ENCODE measurements around the gene TMEM229B. TPM values are rescaled to one million over a fixed set of nuclear protein-coding genes. Genes with fewer than 3 reads are reported as not detected.

The TMEM229B gene
- total RNA-seq, 1 experiment from 2014 or later, result 0.71 TPM

GRCh38 chr14:67487332-67487731, 1.2 kb downstream of the TMEM229B start (continued):
- no peak for TF ChIP-seq RAD21 (IDR thresholded peaks at IDR 0.05; ENCODE audit: low read depth)
- TF ChIP-seq YY1 (IDR thresholded peaks at IDR 0.05; ENCODE audit: extremely low read depth, insufficient replicate concordance, low read depth, low read length), result no peak
- no peak for TF ChIP-seq ELF1 (IDR thresholded peaks at IDR 0.05; ENCODE audit: borderline replicate concordance, low read depth)

GRCh38 chr14:67486890-67487289, 1.6 kb downstream of the TMEM229B start:
- Histone ChIP-seq H4K20me1 (ENCODE audit: insufficient read depth) (no peaks in the 10 kb centered on the region), H3K36me3 (ENCODE audit: control insufficient read depth in 1 of 2, insufficient read depth in 2 of 2, low read length in 2 of 2) (no peaks in the 10 kb centered on the region), H3K9ac (ENCODE audit: low read length) (no peak overlapping the region), H3K4me3 (replicated peaks in 1 of 2; ENCODE audit: low read depth in 1 of 2, low read length in 2 of 2) (no peak overlapping the region), H3K9me2 (ENCODE audit: insufficient read depth) (no peaks in the 10 kb centered on the region), H3K4me2 (ENCODE audit: low read length) (no peak overlapping the region), H3K79me2 (ENCODE audit: insufficient read depth, low read length) (no peaks in the 10 kb centered on the region), H2AFZ (ENCODE audit: low read depth, low read length, poor library complexity, severe bottlenecking) (no peak overlapping the region), H3K27me3 (ENCODE audit: insufficient read depth, low read length) (no peaks in the 10 kb centered on the region), H3K9me3 (ENCODE audit: control insufficient read depth in 1 of 2, insufficient read depth in 1 of 2, low read depth in 1 of 2, low read length in 2 of 2) (no peaks in the 10 kb centered on the region), H3K27ac (ENCODE audit: low read depth, low read length) (no peak overlapping the region), H3K4me1 (ENCODE audit: control insufficient read depth in 1 of 2, insufficient read depth in 2 of 2, low read length in 2 of 2) (no peaks in the 10 kb centered on the region)
- TF ChIP-seq MAX (IDR thresholded peaks at IDR 0.05), result no peak
- TF ChIP-seq SP1 (IDR thresholded peaks at IDR 0.05; ENCODE audit: low read depth), result no peak
- no peak for TF ChIP-seq SRF (IDR thresholded peaks at IDR 0.05; ENCODE audit: low read depth)
- no peak for TF ChIP-seq CEBPB (IDR thresholded peaks at IDR 0.05; ENCODE audit: low read depth)
- no peak for TF ChIP-seq POLR2A (IDR thresholded peaks at IDR 0.05; ENCODE audit: borderline replicate concordance, extremely low read depth, insufficient read depth, insufficient read length)
- TF ChIP-seq YY1 (IDR thresholded peaks at IDR 0.05; ENCODE audit: extremely low read depth, insufficient replicate concordance, low read depth, low read length), result no peak
- TF ChIP-seq CTCF (IDR thresholded peaks at IDR 0.05 in 2 of 3, conservative IDR thresholded peaks at IDR 0.05 in 1 of 3; ENCODE audit: borderline replicate concordance in 1 of 3, insufficient read depth in 1 of 3, low read depth in 2 of 3, low read length in 2 of 3), result no peak
- TF ChIP-seq CBX3 (IDR thresholded peaks at IDR 0.05; ENCODE audit: low read depth), result no peak
- BruUV-seq (replicated peaks), result no TSS peak
- ATAC-seq (no peak), DNase-seq (ENCODE audit: low read depth, low spot score) (no peak)
- ChIA-PET CTCF (interaction anchor here (1.3 kb wide), 1 partner anchor 40 kb away, joined by 3 read pairs; no protein-coding TSS in a partner anchor), POLR2A (no interaction called here), RAD21 (ENCODE audit: low non-redundant PET in 1 of 2, low total read pairs in 2 of 2, uncharacterized antibody in 2 of 2, unreplicated experiment in 2 of 2) (no interaction called here)
- intact Hi-C loops (cut with micrococcal nuclease), result no loop called here

Data from HCT116 (cell line).